HPDE6-E6E7 (cell line): ENCODE measurements around the gene LMO2.

Experiments
- DNase-seq: peaks from one replicate; pipeline ENCODE4 v3.0.0; 2011; ENCODE audit warnings: missing footprints; ENCODE audit errors: extremely low spot score

The LMO2 gene

DNA sequence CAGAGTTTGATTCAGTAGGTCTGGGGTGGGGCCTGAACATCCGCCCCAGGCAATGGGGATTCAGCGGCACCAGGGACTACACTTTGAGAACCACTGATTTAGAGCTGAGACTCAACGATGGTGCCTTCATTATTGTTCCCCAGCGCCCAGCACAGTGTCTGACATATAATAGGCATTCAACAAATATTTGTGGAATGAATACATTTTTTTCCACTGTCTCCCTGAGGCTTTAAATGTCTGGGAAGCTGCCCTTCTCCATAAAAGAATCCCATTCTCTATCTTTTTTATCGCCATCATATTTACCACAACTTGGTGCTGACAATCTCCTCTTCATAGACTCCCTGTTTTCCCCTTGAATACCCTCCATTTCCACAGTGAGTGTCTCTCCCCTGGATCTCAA lies 23.6 kb upstream of the LMO2 start:
- no peak for DNase-seq

DNA sequence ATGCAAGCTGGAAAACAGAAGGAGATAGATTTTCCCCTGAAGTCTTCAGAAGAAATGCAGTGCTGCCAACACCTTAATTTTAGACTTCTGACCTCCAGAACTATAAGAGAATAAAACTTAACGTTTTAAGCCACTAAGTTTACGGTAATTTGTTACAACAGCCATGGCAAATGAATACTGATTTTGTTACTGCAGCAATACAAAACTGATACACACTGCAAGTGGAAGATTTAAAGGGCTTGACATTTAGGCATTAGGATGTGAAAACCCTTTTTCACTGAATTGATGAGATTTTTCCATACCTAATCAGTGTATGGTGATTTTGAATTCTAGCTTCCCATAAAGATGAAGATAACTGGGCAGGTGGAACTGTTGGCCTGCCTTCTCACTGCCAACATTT lies 22.1 kb upstream of the LMO2 start:
- DNase-seq, result no peak

DNA sequence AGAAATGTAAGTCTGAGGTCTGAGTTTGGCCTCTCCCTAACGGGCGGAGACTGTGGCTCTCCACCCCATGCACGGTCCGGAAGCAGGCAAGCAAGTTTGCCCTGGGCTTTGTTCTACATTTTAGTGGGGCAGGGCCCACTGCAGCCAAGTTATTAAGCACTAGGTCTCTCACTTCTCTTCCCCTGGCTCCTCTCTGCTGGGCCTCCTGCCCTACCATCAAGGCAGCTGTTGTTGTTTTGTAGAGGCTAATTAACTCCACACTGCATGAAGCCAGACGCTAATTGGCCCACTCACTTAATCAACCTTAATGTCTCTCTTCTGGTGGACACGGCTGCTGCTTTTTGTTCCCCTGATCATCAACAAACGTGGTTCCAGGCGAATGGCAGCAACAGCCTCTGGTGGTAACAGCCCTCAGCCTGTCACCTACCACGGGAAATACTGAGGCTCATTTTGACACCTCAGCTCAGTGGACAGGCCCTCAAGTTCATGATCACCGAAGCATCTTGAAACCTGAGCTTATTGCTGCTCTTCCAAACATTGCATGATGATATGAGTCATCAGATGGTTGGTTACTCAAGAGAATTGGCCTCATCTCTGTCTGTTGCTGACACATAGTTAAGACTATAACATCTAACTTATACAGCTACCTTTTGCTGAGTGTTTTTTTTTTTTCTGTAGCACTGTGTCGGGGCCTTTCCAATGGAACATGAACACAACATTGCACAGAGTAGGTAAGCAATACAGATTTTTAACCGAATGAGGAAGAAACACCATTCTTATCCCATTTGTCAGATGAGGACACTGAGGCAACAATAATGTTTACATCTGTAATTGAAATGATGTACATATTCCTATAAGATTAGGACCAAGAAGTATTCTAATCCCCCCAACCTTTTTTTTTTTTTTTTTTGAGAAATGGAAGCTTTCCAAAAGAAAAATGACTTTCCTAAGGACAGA lies 20.8 kb upstream of the LMO2 start:
- peak; percentile 51 for DNase-seq

DNA sequence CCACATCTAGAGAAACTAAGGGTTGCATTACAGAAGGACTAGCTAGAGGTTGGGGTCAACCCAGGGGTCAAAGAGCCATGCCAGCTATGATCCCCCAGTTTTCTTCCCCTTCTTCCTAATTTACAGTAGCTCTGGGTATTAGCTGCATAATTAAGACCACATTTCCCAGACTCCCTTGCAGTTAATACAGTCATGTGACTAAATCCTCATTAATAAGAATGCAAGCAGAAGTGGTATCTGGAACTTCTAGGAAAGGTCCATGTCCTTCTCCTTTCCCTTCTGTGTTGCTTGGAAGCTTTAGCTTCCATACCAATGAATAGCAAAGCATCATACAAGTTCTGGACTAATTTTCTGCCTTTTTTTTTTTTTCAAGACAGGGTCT lies 19.1 kb upstream of the LMO2 start:
- no peak for DNase-seq

DNA sequence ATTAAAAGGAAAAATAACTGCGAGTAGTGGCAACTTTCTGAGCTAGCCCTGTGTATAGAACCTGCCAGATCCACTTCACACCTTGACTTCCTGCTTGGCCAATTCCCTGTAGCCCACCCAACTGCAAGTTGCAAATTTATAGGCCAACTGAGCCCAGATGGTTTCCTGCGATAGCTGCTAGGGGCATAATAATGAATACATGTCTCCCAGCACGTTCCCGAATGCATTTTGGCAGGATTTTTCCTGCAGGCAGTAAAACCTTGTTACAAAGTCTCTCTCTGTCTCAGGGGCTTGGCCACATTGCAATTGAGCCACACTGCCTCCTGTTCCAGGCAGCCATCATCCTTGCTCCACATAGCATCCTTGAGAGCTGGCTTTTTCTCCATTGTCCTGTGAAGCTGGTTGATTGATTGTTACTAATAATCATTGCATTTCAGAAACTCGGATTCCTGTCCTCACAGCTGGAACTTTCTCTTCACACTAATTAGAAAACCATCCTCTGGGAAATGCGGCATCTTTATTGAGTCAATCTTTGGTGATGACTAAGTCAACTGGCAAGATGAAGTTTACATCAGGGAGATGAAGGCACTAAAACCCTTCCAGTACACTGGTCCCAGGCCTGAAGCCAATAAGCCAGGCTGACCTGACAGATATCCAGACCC lies 18.6 kb upstream of the LMO2 start:
- no peak for DNase-seq

DNA sequence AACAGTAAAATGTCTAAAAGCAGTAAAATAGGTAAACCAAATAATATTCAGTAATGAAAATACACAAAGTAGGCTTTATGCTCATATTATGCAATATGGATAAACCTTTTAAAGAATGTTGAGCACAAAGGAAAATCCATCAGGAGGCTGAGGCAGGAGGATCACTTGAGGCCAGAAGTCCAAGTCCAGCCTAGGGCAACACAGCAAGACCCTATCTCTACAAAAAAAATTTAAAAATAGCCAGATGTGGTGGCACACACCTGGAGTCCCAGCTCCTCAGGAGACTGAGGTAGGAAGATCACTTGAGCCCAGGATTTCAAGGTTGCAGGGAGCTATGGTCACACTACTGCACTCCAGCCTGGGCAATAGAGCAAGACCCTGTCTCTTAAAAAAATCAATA lies 17.7 kb upstream of the LMO2 start:
- DNase-seq, result no peak

DNA sequence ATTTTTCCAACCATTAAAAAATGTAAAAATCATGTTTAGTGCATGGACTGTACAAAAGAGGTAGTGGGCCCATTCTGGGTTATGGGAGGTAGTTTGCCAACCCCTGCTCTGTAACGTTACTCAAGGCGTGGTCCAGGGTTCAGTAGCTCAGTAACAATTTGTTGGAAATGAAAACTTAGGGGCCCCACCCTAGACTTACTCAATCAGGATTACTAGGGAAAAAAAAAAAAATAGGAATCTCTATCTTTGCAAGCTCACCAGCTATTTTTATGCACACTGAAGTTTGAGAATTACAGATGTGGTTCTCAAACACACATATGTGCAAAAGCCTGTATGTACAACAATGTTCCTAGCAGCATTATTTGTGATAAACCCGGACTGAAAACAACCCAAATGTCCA lies 17.3 kb upstream of the LMO2 start:
- no peak for DNase-seq

DNA sequence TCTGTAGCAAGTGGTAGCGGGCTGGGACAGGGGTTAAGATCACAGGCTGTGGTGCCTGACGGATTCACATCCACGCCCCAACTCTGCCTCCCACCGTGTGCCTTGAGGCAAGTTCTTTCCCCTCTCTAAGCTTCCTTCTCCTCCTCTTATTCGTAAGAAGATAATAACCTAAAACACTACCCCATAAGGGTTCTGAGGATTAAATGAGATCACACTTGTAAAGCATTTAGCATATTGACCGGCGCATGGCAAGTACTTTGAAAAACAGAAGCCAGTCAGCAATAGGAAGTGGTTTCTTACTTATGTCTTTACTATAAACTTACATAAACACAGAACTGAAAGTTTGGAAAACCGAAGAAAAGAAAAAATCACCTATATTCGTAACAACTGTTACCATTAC lies 15.5 kb upstream of the LMO2 start:
- DNase-seq, result no peak

DNA sequence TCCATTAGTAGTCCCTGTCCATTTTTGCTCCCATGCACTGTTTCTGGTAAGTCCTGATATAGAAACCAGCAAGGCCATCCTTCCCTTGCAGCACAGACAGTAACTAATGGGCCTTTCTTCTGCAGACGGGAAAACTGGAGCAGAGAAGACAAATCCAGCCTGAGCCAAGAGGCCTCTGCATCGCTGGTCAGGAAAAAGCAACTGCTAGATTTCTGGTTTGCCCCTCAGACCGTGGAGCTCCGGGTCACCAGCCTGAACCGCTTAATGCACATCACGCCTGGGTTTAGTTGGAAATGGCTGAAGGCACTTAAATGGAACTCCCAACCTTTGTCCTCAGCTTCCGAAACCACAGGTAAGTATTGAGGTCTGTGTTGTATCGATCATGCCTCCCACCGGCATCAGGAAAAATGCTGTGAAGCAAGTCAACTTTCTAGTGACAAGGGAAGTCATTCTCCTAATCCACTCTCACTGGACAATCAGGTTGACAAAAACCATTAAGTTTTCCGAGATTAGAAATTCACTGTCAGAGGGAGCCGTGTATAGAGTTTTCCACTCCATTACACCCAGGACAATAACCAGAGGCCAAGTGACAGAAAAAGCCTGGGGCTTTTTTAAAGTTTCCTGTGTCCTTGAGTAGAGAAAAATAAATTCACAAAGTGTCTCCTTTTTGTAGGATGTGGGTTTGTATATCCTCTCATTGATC lies 14.8 kb upstream of the LMO2 start:
- DNase-seq, result no peak

DNA sequence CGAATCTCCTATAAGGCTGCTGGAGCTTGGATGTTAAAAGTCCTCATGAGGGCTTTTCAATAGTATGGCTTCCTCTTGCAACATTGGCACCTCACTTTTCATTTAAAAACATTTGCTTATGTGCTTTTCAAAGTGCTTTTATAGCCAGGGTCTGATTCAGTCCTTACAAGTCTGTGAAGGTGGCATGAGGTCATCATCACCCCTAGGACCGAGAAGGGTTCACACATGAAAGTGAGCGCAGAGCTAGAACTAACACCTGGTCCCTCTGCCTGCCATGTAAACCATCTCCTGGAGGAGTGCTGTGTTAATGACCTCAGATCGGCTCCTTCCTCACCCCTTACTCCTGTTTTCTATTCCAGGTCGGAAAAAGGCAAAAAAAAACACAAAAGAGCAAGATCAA lies 12.2 kb upstream of the LMO2 start:
- DNase-seq, result no peak

DNA sequence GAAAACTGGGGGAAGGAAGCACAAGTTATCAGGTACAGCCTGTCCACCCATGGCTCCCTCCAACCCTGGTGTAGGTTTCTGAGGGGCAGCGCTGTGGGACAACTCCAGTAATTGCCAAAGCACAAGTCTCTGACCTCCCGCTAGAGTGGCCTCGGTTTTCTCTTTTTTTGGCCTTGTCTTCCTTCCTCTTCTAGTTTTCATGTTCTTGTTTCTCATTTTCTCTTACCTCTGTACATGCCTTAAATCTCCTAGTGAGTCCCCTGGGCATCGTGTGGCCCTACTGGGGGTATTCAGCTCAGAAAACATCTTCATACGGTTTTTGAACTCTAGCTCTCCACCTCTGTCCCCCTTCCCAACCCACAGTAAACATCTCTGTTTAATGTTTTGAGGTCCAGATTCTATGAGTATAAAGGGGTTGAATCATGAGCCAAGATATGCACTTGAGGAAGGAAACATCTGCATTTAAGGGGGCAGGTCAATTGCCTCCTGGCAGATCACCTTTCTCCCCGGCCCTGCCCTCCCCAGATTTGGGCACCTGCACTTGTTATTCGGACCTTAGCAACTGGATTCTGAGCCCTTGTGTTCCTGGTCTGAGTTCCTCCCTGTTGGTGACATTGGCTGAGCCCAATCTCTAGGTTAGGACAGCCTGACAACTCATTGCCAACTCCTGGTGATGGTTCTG lies 8.4 kb upstream of the LMO2 start:
- DNase-seq, result no peak

DNA sequence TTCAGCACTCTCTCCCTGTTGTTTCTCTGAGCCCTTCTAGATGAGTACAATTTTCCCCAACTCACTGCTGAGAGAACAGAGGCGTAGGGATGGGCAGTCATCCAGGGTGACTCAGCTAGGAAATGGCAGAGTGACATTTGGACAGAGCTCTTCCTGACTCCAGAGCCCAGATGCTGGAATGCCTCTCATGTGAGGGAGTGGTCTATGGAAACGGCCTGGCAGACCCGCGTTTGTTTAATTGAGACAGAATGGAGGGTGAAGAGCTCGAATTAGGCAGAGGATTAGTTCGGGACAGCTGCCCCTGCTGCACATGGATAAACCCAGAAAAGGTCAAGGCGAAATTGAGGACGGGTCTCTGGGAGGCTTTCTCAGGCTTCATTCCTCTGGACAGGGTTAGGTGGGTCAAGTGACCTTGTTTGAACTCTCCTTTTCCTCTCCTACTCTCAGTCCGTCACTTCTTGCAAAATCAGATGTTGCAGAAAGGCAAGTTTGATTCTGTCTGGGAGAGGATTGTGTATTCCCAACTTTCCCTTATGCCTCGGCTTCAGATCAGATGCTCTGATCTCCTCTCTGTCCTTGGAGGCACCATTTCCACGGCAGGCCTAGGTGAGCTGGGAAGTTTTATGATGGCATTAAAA lies 7.6 kb upstream of the LMO2 start:
- DNase-seq, result no peak

DNA sequence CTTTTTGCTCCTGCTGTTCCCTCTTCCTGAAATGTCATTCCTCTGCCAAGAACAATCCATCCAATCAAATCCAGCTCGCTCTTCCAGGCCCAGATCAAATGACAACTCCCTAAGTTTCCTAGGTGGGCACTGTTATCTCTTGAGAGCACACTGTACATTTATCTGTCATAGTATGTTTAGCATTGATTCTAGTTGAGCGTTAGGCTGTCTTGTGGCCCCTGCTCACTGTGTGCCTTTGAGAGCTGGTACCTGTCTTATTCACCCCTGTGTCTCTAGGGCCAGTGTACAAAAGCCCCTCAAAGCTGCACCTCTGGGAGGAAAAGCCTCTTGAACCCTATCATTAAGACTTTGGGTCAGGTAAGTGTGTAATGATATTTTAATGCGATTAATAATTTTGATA lies 7.1 kb upstream of the LMO2 start:
- DNase-seq, result no peak

DNA sequence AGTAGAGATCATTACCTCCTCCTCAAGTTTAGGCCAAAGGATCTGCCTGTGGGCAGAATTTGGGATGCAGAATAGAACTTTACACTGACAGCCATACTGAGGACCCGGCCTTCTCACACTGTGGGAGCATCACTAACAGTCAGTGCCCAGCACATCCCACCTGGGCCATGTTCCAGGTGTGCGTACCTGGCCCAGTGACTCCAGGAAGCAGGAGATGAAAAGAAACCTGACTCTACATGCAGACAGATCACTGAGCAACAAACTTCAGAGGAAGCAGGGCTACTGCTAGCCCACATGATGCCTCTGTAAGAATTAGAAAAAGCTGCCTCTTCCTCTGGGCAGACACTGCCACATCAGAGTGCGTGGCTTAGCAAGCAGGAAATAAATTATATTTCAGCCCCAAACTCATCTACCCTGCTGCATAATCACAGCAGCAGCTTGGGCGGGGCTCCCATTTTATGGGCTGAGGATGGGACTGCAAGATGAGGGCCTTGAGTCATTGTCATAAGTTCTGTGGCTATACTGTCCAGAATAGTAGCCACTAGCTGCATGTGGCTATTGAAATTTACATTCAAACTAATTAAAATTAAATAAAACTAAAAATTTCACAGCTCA lies 6.0 kb upstream of the LMO2 start:
- DNase-seq, result no peak

DNA sequence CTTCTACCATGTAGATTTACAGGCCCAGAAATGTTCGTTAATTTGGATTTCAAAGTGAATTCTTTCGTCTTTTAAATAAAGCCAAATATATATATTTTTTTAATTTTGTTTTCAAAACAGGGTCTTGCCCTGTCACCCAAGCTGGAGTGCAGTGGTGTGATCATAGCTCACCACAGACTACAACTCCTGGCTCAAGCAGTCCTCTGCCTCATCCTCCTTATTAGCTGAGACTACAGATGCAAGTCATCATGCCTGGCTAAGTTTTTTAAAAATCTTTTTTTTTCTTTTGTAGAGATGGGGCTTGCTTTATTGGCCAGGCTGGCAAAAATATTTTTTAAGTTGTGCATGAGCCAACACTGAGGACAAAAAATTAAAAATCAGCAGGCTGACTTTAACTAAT lies 5.0 kb upstream of the LMO2 start:
- DNase-seq, result no peak

DNA sequence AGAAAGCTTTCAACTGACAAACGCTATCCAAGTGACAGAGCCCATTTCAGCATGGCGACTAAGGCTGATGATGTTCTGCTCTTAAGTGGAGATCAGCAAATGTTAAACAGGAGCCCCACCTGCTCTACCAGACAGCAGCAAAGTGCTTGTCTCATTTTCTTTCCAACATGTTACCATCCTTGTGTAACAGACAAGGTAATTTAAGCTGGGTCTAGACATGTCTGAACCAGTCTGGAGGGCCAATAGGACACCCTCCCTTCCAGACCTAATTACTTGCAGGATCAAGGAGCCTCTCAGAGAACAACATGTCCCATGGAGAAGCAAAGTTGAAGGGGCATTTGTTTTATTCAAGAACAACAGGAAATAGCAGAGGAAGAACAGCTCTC lies 3.9 kb upstream of the LMO2 start:
- DNase-seq, result peak; percentile 31

DNA sequence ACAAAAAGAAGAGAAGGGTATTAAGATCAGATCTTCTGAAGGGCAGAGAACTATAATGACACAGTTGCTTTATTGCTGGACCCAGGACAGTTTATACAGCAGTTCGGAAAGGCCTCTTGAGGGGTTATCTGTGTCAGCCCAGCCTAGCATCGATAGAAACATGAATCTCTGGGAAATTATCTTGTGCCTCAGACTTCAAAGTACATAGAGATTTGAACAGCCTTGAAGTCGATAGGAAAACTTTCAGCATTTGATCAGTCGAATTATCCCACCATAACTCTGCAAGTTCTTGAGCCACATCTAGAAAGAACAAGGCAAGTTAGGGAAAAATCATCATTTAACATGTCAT lies 2.5 kb upstream of the LMO2 start:
- DNase-seq, result no peak

DNA sequence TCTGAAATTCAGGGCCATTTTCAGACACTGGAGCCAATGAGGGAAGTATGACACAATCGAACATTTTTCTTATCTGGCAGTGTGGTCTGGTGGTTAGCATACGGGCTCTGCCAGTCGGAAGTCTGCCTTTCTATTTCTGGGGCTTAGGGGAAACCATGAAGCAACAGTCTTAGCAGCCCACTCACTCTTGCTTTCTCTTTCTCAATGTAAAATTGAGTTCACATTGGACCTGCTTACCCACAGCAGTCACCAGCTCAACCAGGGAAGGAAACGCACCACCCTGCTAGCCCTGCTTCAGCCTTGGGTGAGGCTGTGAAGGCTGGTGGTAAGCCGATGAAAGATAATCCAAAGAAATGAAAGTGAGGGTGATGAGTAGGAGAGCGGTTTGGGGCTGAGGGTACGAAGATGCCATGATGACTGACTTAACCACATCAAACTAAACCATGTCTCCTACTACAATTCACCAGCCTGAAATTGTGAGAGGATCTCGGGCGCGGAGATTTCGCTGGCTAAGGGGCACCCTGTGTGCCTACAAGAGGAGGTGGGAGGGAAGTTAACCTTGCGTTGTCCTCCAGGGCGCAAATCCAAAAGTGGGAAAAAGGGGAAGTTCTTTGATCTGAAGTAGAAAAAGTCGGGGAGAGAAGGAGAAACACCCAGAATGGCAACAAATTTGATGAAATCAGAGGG lies 2.0 kb upstream of the LMO2 start:
- no peak for DNase-seq

DNA sequence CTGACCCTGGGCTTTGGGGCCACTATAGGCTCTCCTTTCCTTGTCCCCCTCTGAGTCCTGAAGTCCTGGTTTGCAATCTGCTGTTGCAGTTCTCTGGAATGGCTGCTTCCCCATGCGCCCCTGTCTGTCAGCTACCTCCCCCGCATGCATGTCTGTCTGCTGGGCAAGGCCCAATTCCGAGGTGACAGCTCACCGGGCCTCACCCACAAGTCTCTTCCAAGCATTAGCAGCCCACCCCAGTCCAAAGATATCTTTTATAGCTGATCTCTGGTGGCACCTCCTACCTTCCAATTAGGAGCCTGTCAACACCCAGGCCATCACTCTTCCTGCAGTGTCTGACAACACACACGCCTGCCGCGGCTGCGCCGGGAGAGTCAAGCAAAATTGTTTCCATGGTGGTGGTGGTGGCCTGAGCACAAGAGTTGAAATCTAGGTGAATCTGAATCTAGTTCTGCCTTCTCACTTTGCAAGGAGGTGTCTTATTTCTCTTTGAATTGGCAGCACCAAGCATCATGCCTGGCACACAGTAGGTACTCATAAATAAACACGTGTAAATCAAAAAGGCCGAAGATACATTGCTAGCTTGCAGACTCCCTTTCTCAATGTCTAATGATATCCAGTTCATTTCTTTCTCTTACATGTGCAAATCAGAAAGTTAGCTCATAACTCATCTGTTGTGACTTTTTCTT lies 1.2 kb upstream of the LMO2 start:
- DNase-seq, result no peak

DNA sequence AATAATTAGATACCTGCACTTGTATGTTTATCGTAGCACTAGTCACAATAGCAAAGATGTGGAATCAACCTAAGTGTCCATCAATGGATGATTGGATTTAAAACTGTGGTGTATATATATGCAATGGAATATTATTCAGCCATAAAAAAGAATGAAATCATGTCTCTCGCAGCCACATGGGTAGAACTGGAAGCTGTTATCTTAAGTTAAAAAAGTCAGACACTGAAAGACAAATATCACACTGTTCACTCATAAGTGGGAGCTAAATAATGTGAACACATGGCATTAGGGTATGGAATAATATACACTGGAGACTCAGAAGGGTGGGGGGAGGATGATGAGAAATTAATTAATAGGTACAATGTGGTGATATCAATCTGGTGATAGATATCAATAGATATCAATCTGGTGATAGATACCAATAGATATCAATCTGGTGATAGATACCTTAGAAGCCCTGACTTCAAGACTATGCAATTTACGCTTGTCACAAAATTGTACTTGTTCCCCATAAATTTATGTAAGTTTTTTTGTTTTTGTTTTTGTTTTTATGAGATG lies 2.0 kb downstream of the LMO2 start:
- no peak for DNase-seq
